HepG2 (cell line): Measurements from ENCODE around the gene PTCD3. TPM values are rescaled to one million over a fixed set of nuclear protein-coding genes. Genes with fewer than 3 reads are reported as not detected.

Experiments used
- AGO1 ChIP-seq: fragments of 200-400 bp; formaldehyde crosslinking; IDR thresholded peaks from 2 replicates; pipeline ENCODE4 v1.6.1; 2017; ENCODE audit warnings: mild to moderate bottlenecking, low read depth, low read length, moderate library complexity; ENCODE audit not compliant: poor library complexity, severe bottlenecking
- AKNA ChIP-seq: sonication (generic); formaldehyde crosslinking; IDR thresholded peaks from 2 replicates; pipeline ENCODE4 v1.4.0; 2020; ENCODE audit warnings: missing genetic modification reagents, borderline replicate concordance
- CAMTA2 ChIP-seq: sonication (generic); formaldehyde crosslinking; IDR thresholded peaks from 2 replicates; pipeline ENCODE4 v1.4.0; 2020; ENCODE audit warnings: mild to moderate bottlenecking, missing genetic modification reagents, borderline replicate concordance
- FOSL1 ChIP-seq: sonication (generic); formaldehyde crosslinking; IDR thresholded peaks from 2 replicates; pipeline ENCODE4 v1.9.0; 2021; ENCODE audit warnings: missing genetic modification reagents, borderline replicate concordance
- FOXK1 ChIP-seq: sonication (generic); formaldehyde crosslinking; IDR thresholded peaks from 2 replicates; pipeline ENCODE4 v1.4.0; 2020; ENCODE audit warnings: low read depth, missing genetic modification reagents, borderline replicate concordance
- GTF2F1 ChIP-seq: fragments of 150-350 bp; IDR thresholded peaks from 2 replicates; pipeline ENCODE4 v1.6.1; 2014; ENCODE audit warnings: low read length
- IKZF5 ChIP-seq: IDR thresholded peaks from 2 replicates; pipeline ENCODE4 v1.6.1; 2018; ENCODE audit warnings: missing genetic modification reagents, mild to moderate bottlenecking, missing compliant biosample characterization
- MTA3 ChIP-seq: sonication (generic); formaldehyde crosslinking; IDR thresholded peaks from 2 replicates; pipeline ENCODE4 v1.4.0; 2020; ENCODE audit warnings: missing genetic modification reagents
- NCOA1 ChIP-seq: sonication (generic); formaldehyde crosslinking; IDR thresholded peaks from 2 replicates; pipeline ENCODE4 v1.9.0; 2021; ENCODE audit warnings: missing genetic modification reagents
- NFE2L1 ChIP-seq: sonication (generic); formaldehyde crosslinking; IDR thresholded peaks from 2 replicates; pipeline ENCODE4 v1.4.0; 2020; ENCODE audit warnings: missing genetic modification reagents, mild to moderate bottlenecking, borderline replicate concordance
- TBP ChIP-seq: sonication (generic); formaldehyde crosslinking; IDR thresholded peaks from 2 replicates; pipeline ENCODE4 v1.5.0; 2020; ENCODE audit warnings: missing genetic modification reagents
- U2AF1 ChIP-seq: fragments of 200-400 bp; formaldehyde crosslinking; optimal IDR thresholded peaks from 2 replicates; pipeline ENCODE3; 2017; ENCODE audit warnings: mild to moderate bottlenecking, low read depth, low read length
- ZFY ChIP-seq: sonication (generic); formaldehyde crosslinking; IDR thresholded peaks from 2 replicates; pipeline ENCODE4 v1.4.0; 2020; ENCODE audit warnings: missing genetic modification reagents
- ZNF251 ChIP-seq: sonication (generic); formaldehyde crosslinking; IDR thresholded peaks from 2 replicates; pipeline ENCODE4 v1.9.0; 2021; ENCODE audit warnings: mild to moderate bottlenecking, missing genetic modification reagents
- ZNF263 ChIP-seq: sonication (generic); formaldehyde crosslinking; IDR thresholded peaks from 2 replicates; pipeline ENCODE4 v1.4.0; 2020; ENCODE audit warnings: missing genetic modification reagents
- ZNF552 ChIP-seq: sonication (generic); formaldehyde crosslinking; IDR thresholded peaks from 2 replicates; pipeline ENCODE4 v1.9.0; 2022; ENCODE audit warnings: missing genetic modification reagents, mild to moderate bottlenecking, borderline replicate concordance
- ZNF562 ChIP-seq: sonication (generic); formaldehyde crosslinking; IDR thresholded peaks from 2 replicates; pipeline ENCODE4 v1.8.0; 2022; ENCODE audit warnings: missing genetic modification reagents, borderline replicate concordance
- ZNF7 ChIP-seq: IDR thresholded peaks from 2 replicates; pipeline ENCODE4 v1.6.1; 2016; ENCODE audit warnings: missing biosample characterization, missing genetic modification reagents
- polyA plus RNA-seq, 8 experiments: library from polyadenylated mRNA; depleted of rRNA in 3 of 8; stranded (reverse) in 7 of 8; unstranded in 1 of 8; fragments of >200 nt; fragmentation: Illumina TruSeq in 4 of 8; extraction: Trizol in 4 of 8; gene quantifications; 2 replicates each; pipeline versions ENCODE4 v1.2.1 to v1.2.3, GENCODE V29; 2011 to 2016; ENCODE audit warnings: low read depth in 4 of 8, missing spikeins in 1 of 8, mixed read lengths in 1 of 8; ENCODE audit not compliant: insufficient read depth in 1 of 8
- total RNA-seq, 5 experiments: library from RNA; depleted of rRNA; stranded (reverse); fragments of >200 nt; fragmentation: Illumina TruSeq; extraction: Trizol; gene quantifications; 2 replicates each; pipeline ENCODE4 v1.2.3, GENCODE V29; 2016; ENCODE audit warnings: low read depth in 1 of 5
- TF ChIP-seq, protein P1 (sequence below): sonication (generic); formaldehyde crosslinking; IDR thresholded peaks from 2 replicates; pipeline ENCODE4 v1.5.0; 2020; ENCODE audit warnings: missing genetic modification reagents
- TF ChIP-seq, protein P2 (sequence below): sonication (generic); formaldehyde crosslinking; IDR thresholded peaks from 2 replicates; pipeline ENCODE4 v1.4.0; 2020; ENCODE audit warnings: missing genetic modification reagents
- TF ChIP-seq, protein P3 (sequence below): sonication (generic); formaldehyde crosslinking; IDR thresholded peaks from 2 replicates; pipeline ENCODE4 v1.5.0; 2020; ENCODE audit warnings: missing genetic modification reagents

PTCD3 gene
- total and polyA plus RNA-seq, 2 of the 13 experiments (the other 11 are each of a cell fraction or from before 2014, with no cell fraction given), result 124 to 309 TPM

DNA sequence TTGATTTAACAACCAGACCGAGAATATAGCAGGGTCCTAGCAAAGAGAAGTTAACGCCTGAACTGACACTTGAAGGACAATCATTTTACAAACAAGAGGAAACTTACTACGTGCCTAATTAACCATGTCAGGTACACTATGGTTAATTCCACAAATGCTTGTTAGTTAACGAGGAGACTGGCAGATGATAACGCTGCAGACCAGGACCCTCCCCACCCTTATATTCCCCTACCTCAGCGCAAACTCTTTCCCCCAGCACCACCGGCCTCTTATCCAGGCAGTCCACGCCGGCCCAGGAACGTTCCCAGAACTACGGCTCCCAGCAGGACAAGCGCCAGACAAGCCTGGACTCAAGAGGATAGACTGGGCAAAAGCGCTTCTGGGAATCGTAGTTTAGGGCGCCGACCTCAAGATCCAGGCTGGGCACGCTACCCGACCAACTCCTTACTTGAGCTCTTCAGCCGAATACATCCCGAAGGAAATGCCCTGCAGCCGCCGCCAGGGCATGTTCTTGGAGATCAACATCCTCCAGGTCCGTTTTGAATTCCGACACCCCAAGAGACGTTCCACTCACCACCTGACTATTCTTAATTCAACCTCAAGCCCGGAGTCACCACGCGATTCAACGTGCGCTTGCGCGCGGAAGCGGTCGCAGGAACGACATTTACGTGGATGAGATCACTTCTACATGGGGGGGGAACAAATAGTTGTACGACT lies 625 bp upstream of the PTCD3 start, which contains the start of gene POLR1A (continued):
- TF ChIP-seq CAMTA2 (CRISPR knock-in tag) (no peak), MTA3 (CRISPR knock-in tag) (no peak), FOXK1 (peak; percentile 24; the same call in 1 of the 2 replicates), U2AF1 (no peak), ZNF251 (no peak), AGO1 (no peak), GTF2F1 (0 out of 2 replicates have a peak, but pooled peaks have one; percentile 51), AKNA (CRISPR knock-in tag) (no peak), TBP (peak; percentile 80; the same call in 1 of the 2 replicates), IKZF5 (CRISPR knock-in tag) (no peak), ZNF7 (CRISPR knock-in tag) (no peak), ZNF263 (CRISPR knock-in tag) (peak; percentile 36; the same call in 1 of the 2 replicates), FOSL1 (CRISPR knock-in tag) (no peak), ZNF562 (no peak), ZNF552 (CRISPR knock-in tag) (no peak), NFE2L1 (CRISPR knock-in tag) (no peak), ZFY (CRISPR knock-in tag) (peak; percentile 94), NCOA1 (CRISPR knock-in tag) (no peak)
- TF ChIP-seq, protein P1, sequence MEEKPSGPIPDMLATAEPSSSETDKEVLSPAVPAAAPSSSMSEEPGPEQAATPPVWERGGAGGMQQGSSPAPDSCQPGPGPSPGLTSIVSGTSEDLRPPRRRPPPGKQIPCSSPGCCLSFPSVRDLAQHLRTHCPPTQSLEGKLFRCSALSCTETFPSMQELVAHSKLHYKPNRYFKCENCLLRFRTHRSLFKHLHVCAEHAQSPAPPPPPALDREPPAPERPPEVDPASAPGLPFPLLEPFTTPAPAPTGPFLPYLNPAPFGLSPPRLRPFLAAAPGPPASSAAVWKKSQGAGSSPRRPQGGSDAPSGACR (CRISPR knock-in tag), result no peak
- TF ChIP-seq, protein P2, sequence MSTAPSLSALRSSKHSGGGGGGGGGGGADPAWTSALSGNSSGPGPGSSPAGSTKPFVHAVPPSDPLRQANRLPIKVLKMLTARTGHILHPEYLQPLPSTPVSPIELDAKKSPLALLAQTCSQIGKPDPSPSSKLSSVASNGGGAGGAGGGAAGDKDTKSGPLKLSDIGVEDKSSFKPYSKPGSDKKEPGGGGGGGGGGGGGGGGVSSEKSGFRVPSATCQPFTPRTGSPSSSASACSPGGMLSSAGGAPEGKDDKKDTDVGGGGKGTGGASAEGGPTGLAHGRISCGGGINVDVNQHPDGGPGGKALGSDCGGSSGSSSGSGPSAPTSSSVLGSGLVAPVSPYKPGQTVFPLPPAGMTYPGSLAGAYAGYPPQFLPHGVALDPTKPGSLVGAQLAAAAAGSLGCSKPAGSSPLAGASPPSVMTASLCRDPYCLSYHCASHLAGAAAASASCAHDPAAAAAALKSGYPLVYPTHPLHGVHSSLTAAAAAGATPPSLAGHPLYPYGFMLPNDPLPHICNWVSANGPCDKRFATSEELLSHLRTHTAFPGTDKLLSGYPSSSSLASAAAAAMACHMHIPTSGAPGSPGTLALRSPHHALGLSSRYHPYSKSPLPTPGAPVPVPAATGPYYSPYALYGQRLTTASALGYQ (CRISPR knock-in tag), result no peak
- TF ChIP-seq, protein P3, sequence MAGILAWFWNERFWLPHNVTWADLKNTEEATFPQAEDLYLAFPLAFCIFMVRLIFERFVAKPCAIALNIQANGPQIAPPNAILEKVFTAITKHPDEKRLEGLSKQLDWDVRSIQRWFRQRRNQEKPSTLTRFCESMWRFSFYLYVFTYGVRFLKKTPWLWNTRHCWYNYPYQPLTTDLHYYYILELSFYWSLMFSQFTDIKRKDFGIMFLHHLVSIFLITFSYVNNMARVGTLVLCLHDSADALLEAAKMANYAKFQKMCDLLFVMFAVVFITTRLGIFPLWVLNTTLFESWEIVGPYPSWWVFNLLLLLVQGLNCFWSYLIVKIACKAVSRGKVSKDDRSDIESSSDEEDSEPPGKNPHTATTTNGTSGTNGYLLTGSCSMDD, result no peak
